GM03348 (cell line): Measurements from ENCODE around the gene SPOPL.
"Not testable (repeated sequence)": the region's sequence is repeated elsewhere in the genome, so short reads cannot be mapped to it uniquely, and the experiment has no call there.

Source experiments
- DNase-seq: peaks from one replicate; pipeline ENCODE4 v3.0.0; 2012; ENCODE audit warnings: low spot score

The SPOPL gene

DNA sequence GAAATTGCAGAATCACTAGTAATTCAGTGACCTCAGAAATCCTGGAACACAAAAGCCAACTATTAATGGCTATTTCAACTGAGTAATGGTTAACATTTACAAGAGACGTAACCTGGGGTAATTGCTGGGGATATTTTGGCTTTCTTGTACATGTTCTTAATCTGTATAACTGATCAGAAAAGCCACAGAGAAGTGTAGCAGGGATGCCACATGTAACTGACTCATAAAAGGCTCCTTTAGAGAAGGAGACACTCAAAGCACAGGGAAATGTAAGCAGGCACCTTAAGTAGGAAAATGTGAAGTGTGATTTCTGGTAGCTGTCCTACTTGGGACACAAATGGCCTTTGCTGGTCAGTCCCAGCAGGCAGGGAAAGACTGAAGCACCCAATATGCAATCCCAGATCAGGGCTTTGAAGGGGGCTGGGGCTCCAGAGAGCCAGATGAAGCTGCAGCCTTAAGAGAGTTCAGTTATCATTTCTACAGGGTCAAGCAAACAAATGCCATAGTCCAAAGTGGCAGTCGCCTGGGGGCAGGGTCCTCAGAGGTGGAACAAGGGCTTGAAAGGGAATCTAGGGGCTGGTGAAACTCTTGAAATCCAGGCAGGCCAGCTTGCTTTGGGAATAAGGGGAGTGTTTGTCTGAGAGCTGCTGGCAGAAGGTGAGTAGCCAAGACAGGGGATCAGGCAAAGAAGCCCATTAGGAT is 7.2 kb upstream of the SPOPL start:
- no peak for DNase-seq

DNA sequence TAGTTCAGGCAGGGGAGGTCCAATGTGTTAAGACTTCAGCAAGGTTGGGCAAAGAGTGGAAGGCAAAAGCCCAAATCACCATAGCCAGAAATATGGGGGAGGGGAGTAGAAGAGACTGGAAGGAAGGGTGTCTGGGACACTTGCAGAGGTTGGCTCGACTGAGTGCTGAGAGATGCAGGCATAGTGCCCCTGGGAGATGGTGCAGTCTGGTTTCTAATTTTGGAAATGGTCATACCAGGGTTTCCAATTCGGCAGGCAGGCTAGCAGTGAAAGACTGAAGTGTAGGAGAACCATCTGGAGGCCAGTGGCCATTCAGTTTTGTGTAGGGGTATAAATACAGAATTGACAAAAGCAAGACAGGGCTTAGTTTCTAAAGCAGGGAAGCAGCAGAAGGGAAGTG is 6.2 kb upstream of the SPOPL start:
- no peak for DNase-seq

DNA sequence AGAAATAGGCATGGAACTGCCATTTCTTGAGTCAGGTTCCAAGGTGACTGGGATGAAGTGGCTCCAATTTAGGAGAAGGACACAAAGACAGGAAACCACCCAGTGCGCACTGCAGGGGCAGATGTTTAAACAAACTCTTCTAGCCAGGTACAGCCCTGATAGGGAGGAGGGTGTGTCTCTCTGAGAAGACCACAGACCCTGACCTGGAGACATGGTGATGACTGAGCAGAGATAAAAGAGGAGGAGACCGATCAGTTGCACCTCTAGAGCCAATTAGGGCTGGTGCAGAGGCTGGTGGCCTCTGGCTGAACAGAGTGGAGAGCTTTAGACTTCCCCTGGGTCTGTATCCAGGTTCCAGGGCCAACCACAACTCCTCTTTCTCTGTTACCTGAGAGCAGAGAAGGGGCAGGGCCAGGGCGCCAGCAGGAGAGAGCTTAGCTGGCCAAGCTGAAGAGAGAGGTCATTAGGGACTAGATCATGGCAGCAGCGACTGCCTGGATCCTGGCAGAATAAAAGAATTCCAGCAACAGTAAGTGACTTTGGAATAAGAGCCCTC is 5.4 kb upstream of the SPOPL start:
- DNase-seq, result no peak

DNA sequence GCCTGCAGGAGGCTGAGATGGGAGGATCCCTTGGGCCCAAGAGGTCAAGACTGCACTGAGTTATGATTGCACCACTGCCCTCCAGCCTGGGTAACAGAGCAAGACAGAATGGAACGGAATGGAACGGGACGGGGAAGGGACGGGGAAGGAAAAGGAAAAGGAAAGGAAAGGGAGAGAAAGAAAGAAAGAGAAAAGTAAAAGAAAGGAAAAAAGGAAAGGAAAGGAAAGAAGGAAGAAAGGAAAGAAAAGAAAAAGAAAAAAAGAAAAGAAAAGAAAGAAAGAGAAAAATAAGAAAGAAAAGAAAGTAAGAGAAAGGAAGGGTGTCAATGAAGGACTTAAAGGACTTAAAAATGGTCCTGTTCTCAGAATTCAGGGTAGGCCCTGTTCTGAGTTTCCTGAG is 4.3 kb upstream of the SPOPL start:
- DNase-seq, result no peak

GRCh38 chr2:138499684-138500083 is 1.9 kb upstream of the SPOPL start:
- no peak for DNase-seq

- DNase-seq, result no peak
Observed at GRCh38 chr2:138500592-138501424, 762 bp upstream of the SPOPL start.

GRCh38 chr2:138502255-138503086 is 901 bp downstream of the SPOPL start:
- peak; percentile 13 for DNase-seq

DNA sequence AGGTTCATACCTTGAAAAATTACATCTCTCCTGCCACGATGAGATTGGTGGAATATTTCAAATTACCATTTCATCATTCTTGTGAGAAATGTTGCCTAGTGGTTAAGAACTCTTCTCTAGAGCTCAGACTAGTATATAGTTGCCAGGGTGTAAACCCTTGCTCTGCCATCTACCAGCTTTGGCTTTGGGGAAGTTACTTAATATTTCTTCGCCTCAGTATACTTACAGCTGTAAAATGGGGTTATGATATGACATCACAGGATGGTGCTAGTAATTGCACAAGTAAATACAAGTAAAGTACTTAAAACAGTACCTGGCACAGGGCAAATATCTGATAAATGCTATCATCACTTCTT is 1.5 kb downstream of the SPOPL start:
- peak; percentile 13 for DNase-seq

DNA sequence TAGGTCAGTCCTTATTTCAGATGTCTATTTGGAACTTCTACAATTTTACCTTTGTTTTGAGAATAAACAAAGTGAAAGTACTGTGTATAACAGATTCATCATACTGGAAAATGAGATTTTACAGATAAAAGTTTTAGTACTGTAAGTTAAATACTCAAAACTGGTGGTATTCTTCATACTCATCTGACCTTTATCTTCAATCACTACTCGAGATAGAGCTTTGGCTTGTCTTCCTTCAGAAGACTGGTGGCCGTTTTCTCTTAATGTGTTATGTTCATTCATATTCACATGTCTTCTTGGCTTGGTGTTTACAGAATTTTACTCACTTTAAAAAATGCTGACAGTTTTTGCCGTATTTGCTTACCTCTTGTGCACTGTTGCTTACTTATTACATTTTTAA is 2.1 kb downstream of the SPOPL start:
- DNase-seq, result no peak

- no peak for DNase-seq
Observed at GRCh38 chr2:138504092-138504491, 2.5 kb downstream of the SPOPL start.

DNA sequence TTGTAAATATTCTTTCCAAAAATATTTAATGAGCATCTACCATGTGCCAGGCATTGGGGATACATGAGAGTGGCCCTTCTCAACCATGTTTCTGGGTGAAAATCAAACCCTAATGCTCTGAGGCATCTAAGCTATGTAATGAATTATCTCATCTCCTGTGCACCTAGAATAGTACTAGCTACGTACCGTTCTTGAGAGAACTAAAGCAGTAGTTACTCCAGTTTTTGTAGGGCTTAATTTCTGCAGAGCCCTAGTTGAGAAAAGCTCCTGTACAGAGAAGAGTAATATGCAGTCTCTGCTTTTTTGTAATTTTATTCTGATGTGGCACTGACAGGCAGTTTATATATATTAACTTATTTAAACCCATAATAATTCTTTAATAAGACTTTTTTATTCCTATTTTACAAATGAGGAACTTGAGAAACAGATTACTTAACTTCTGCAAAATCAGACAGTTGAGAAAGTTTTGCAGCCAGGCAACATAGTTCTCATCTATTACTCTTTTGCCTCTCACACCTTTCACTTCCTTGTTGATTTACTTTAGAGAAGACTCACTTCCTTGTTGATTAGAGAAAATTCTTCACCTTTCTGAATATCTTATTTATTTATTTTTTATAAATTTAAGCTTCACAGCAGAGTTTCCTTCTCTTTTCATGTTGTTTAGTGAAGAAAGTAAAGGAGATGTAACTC is 3.1 kb downstream of the SPOPL start:
- DNase-seq, result no peak

DNA sequence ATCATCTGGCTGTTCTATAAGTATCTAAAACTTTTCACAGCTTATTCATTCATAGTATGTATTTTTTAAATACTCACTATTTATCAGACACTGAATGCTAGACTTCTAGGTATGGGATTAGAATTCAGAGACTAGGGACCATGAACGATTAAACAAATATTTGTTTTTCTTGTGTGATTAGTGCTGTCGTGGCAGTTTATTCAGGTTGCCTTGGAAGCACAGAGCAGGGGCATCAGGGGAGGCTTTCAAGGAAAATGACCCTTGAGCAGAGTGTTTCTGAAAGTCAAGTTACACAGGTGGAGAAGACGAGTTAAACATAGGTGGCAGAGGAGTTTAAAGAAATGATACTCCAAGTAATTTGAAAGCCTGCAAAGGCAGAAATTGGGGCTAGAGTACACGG is 5.7 kb downstream of the SPOPL start:
- no peak for DNase-seq

DNA sequence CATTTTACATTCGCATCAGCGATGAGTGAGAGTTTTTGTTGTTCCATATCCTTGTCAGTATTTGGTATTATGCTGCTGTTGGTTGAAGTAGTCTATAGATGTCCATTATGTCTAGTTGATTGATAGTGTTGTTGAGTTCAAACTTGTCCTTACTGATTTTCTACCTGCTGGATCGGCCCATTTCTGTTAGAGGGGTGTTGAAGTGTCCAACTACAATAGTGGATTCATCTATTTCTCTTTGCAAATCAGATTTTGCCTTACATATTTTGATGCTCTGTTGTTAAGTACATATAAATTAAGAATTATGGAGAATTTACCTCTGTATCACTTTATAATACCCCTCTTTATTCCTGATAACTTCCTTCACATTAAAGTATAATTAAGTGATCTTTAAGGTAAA is 8.7 kb downstream of the SPOPL start:
- no peak for DNase-seq

DNA sequence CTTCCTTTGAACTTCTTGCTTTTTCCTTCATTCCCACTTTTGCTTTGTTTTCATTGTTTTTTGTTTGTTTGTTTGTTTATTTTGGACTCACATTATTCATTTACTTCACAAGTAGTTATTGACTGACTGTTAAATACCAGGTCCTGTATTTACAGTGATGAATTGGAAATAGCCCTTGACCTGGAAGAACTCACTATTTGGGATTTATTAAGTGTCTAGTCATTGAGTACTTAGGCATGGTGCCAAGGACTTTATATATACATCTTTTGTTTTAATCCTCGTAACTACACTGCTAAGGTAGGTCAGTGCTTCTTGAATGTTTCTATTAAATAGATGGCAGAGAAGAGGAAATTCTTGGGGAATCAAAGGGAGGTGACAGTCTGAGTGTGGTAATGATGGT is 11.1 kb downstream of the SPOPL start:
- no peak for DNase-seq

GRCh38 chr2:138514173-138514572 is 12.6 kb downstream of the SPOPL start:
- DNase-seq, result no peak

GRCh38 chr2:138515092-138515491 is 13.5 kb downstream of the SPOPL start:
- no peak for DNase-seq

DNA sequence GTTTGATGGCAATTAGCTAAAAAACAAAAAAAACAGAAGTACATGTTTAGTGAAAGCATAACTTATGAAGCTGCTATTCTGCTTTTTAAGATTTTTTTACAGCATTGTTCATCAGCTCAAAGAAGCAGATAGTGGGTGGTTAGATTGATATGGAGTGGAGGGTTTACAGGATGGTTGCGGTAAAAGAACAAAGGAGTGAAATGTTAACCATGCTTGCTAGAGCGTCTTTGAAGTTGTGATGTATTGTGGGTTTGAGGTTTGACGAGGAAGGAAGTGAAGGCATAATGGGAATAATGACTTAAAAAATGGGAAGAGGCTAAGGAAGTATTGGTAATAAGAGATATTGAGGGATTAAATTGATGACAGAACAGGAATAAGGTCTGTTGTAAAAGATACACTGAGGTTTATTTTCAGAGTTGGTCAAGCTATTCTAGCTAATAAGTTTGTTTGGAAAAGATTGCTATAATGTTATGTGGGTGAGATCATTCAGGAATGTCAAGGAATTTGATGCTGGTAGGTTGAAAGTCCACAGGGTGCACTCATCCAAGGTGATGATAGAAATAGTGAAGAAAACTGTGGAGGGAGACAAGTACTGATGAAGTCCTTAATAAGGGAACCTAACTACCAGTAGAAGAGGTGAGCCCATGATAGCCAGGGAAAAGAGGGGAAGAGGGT is 14.6 kb downstream of the SPOPL start:
- DNase-seq, result peak; percentile 54

DNA sequence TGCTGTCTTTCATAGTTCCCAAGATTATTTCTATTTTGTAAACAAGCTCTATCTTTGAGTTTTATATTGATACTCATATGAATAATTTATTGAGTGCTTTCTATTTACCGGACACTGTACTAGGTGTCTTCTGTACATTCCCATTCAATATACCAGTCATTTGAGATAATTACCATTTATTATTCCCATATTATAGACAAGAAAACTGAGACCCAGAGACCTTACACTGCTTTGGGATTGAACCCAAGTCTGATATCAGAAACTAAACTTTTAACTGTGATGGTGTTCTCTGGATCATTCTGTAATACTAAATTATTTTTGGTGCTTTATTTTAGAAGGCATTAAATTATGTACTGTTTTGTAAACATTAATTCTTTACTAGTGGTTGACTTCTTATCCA is 17.3 kb downstream of the SPOPL start:
- DNase-seq, result no peak

DNA sequence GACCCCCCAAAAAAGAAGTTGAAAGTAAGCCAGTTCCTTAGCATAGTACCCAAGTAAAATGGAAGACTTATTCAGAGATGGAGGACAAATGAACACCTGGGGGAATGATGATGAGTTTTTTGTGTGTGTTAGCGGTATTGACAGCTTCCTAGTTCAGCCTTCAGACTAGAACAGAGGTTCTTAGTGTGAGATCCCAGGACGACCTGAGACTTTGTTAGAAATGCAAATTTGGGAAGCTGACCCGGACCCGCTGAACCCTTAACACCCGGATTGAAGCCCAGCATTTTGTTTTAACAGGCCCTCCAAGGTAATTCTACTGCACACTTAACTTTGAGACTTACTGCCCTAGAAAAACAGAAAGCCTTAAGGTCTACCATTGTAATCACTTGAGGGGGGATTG is 20.3 kb downstream of the SPOPL start:
- DNase-seq, result no peak

DNA sequence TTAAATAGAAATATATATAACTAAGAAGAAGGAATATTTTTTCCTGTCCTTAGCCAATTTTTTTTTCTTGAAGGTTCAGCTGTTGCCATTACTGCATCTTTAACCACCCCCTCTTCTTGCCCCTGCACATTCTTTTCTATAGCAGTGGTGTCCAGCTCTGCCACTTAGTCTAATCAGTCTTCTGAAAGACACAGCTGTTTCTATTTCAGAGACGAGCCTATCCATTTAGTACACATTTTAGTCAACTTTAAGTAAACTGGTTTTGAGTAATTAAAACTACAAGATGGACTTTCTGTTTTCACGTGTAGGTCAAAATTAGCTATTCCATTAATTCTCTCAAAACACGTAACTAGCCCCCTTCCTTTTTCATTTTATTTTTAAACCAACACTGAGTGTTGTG is 21.0 kb downstream of the SPOPL start:
- DNase-seq, result no peak

GRCh38 chr2:138523018-138523672 is 21.6 kb downstream of the SPOPL start:
- not testable (repeated sequence) for DNase-seq
